DLD1 (cell line): ENCODE data around the gene KCNQ1.

Experiments used
- in situ Hi-C: cut with HindIII; loops from 2 replicates; pipeline ENCODE4 v1.10.0; 2017; ENCODE audit warnings: low sequenced_read_pairs

The KCNQ1 gene

GRCh38 chr11:2796091-2796490 lies 351.3 kb downstream of the KCNQ1 start:
- in situ Hi-C loops = no loop called here

GRCh38 chr11:2796508-2797113 lies 351.8 kb downstream of the KCNQ1 start:
- in situ Hi-C loops = no loop called here

- in situ Hi-C loops = no loop called here
Measured at GRCh38 chr11:2797121-2797711, 352.4 kb downstream of the KCNQ1 start.

GRCh38 chr11:2797741-2798361 lies 353.0 kb downstream of the KCNQ1 start:
- in situ Hi-C loops = no loop called here

- in situ Hi-C loops = no loop called here
Measured at GRCh38 chr11:2798951-2799761, 354.3 kb downstream of the KCNQ1 start.

GRCh38 chr11:2799881-2800654 lies 355.3 kb downstream of the KCNQ1 start:
- in situ Hi-C loops = no loop called here

GRCh38 chr11:2800655-2801531 lies 356.1 kb downstream of the KCNQ1 start:
- in situ Hi-C loops = no loop called here

- in situ Hi-C loops = no loop called here
Measured at GRCh38 chr11:2801711-2802388, 357.0 kb downstream of the KCNQ1 start.

- in situ Hi-C loops = no loop called here
Measured at GRCh38 chr11:2802389-2803185, 357.8 kb downstream of the KCNQ1 start.

GRCh38 chr11:2803186-2804091 lies 358.6 kb downstream of the KCNQ1 start:
- in situ Hi-C loops = no loop called here

GRCh38 chr11:2804189-2804588 lies 359.4 kb downstream of the KCNQ1 start:
- in situ Hi-C loops = no loop called here

- in situ Hi-C loops = no loop called here
Measured at GRCh38 chr11:2804701-2805387, 360.0 kb downstream of the KCNQ1 start.

- in situ Hi-C loops = no loop called here
Measured at GRCh38 chr11:2805388-2806056, 360.7 kb downstream of the KCNQ1 start.

- in situ Hi-C loops = no loop called here
Measured at GRCh38 chr11:2806351-2807024, 361.7 kb downstream of the KCNQ1 start.

- in situ Hi-C loops = no loop called here
Measured at GRCh38 chr11:2807025-2807681, 362.3 kb downstream of the KCNQ1 start.
